Prostate gland (tissue), 2 donors: ENCODE results near the gene PAH.

ENCODE experiments used
- POLR2AphosphoS5 ChIP-seq: sonication (generic); formaldehyde crosslinking; IDR thresholded peaks from one replicate; pipeline ENCODE4 v1.6.1; 2017; ENCODE audit warnings: antibody characterized with exemption
- TF ChIP-seq, protein P1 (sequence below), 4 experiments: fragments of 200-600 bp in 2 of 4; fragments of 450-650 bp in 2 of 4; sonication (generic) in 2 of 4; IDR thresholded peaks; 1 replicate in 3 of 4; 2 replicates in 1 of 4; pipeline ENCODE4 v1.5.1; 2016 to 2019; ENCODE audit warnings: antibody characterized with exemption in 4 of 4, mild to moderate bottlenecking in 2 of 4, moderate library complexity in 2 of 4

DNA sequence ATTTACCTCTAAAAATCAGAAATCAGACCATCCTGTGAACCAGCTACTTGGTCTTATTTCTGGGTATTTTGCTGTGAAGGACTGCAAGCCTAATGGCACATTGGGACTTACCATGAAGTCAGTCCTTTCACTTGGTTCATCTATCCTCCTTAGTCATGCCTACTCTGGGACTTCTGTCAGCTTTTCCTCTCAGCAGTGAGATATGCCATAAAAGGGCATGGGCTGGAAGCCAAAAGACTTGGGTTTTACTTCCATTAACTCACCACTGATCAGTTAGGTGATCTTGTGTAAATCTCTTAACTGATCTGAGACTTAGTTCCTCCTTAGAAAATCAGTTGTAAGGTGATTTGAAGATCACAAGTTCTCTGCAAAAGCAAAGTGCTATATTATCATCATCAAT is 116.5 kb downstream of the PAH start:
- no peak for TF ChIP-seq POLR2AphosphoS5
- TF ChIP-seq, protein P1, sequence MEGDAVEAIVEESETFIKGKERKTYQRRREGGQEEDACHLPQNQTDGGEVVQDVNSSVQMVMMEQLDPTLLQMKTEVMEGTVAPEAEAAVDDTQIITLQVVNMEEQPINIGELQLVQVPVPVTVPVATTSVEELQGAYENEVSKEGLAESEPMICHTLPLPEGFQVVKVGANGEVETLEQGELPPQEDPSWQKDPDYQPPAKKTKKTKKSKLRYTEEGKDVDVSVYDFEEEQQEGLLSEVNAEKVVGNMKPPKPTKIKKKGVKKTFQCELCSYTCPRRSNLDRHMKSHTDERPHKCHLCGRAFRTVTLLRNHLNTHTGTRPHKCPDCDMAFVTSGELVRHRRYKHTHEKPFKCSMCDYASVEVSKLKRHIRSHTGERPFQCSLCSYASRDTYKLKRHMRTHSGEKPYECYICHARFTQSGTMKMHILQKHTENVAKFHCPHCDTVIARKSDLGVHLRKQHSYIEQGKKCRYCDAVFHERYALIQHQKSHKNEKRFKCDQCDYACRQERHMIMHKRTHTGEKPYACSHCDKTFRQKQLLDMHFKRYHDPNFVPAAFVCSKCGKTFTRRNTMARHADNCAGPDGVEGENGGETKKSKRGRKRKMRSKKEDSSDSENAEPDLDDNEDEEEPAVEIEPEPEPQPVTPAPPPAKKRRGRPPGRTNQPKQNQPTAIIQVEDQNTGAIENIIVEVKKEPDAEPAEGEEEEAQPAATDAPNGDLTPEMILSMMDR (IDR thresholded peaks at IDR 0.05) = no peak
